ENCODE results near the gene TNFSF13. TPM values are rescaled to one million over a fixed set of nuclear protein-coding genes. Genes with fewer than 3 reads are reported as not detected.
A peak's percentile ranks its signal among the peaks of the same experiment; 100 is the strongest.

Gene TNFSF13
- total and polyA plus RNA-seq, 12 donors, result 4.1 to 25.0 (median 7.6) TPM

- Histone ChIP-seq H3K4me1 (peaks cover 14 to 53% (median 33%) of the 10 kb centered on the region in 9 donors), H3K27me3 (no peaks in the 10 kb centered on the region), H3K27ac (peak overlapping the region; percentile 95 to 100 (median 99)), H3K9me3 (no peaks in the 10 kb centered on the region), H3K4me3 (peak overlapping the region; percentile 87 to 100 (median 98)), H3K36me3 (peaks cover 9 to 75% (median 52%) of the 10 kb centered on the region in 9 donors)
- 0% methylated on average over 72 to 73 of the region's 73 CpGs for WGBS, 2 donors
- peak; percentile 93 to 97 (median 94) for ATAC-seq
- DNase-seq, result peak in 1 of 2 donors; percentile 100
- TF ChIP-seq CTCF (IDR thresholded peaks at IDR 0.05), result peak in 1 of 9 donors; percentile 6
- intact Hi-C loops (cut with DNase I), result loop anchor here in 2 of 10 donors (2.0 to 10.0 kb wide), 3 partner anchors 114 to 318 kb away; partner anchors contain the start of genes CTDNEP1 (in 1 of the 2), EIF5A (in 1 of the 2), ELP5 (in 1 of the 2) and TP53 (in 1 of the 2)
These were observed 14.2 kb downstream of the TNFSF13 start for GRCh38 chr17:7572588-7573323.

GRCh38 chr17:7573324-7574080, 15.0 kb downstream of the TNFSF13 start:
- Histone ChIP-seq H3K27me3 (no peaks in the 10 kb centered on the region), H3K9me3 (no peaks in the 10 kb centered on the region), H3K4me3 (peak overlapping the region; percentile 87 to 100 (median 98)), H3K36me3 (peaks cover 9 to 78% (median 59%) of the 10 kb centered on the region in 9 donors), H3K27ac (peak overlapping the region; percentile 95 to 100 (median 99)), H3K4me1 (peaks cover 14 to 61% (median 33%) of the 10 kb centered on the region in 9 donors)
- peak; percentile 89 to 94 for DNase-seq
- TF ChIP-seq CTCF (IDR thresholded peaks at IDR 0.05), result no peak
- 1% methylated on average over 70 to 71 of the region's 71 CpGs for WGBS, 2 donors
- ATAC-seq, result peak; percentile 72 to 86 (median 82)
- intact Hi-C loops (cut with DNase I), result loop anchor here in 2 of 10 donors (2.0 to 10.0 kb wide), 3 partner anchors 113 to 319 kb away; partner anchors contain the start of genes CTDNEP1 (in 1 of the 2), EIF5A (in 1 of the 2), ELP5 (in 1 of the 2) and TP53 (in 1 of the 2)

DNA sequence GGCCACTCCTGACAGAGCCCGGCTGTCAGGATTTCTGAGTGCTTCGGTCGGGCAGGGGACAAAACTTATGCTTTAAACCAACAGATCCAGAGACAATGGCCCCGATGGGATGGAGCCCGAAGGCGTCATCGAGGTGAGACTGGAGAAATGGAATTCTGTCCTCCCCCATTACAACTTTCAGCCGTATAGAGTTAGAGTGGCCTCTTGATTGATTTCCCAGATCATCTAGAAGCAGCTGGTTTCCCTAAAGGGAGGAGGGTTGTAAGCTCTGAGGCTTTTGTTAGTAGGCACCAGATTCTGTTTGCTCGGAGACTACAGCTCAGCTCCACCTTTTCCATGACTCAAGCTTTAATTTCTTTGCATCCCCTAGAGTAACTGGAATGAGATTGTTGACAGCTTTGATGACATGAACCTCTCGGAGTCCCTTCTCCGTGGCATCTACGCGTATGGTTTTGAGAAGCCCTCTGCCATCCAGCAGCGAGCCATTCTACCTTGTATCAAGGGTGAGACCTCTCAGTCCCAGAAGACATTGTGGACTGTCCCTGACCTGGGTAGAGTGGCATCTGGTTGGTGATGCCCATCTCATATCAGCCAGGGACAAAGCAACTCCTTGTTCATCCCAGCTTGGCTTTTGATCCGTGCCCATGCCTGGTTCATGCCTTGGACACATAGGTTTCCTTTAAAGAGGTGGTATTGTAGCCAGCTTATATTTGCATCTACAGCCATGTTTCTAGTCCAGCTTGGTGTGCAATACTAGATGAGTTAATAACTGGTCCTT, 15.8 kb downstream of the TNFSF13 start:
- no peak for TF ChIP-seq CTCF (IDR thresholded peaks at IDR 0.05)
- DNase-seq (no peak), ATAC-seq (no peak)
- WGBS, 2 donors, result 19 to 20% methylated on average over 15 of the region's 15 CpGs
- H3K27ac ChIP-seq, result peak overlapping the region; percentile 95 to 100 (median 99)
- peak overlapping the region; percentile 87 to 100 (median 98) for H3K4me3 ChIP-seq
- H3K9me3 ChIP-seq, result no peaks in the 10 kb centered on the region
- intact Hi-C loops (cut with DNase I), result loop anchor here in 2 of 10 donors (5.0 to 10.0 kb wide), 2 partner anchors 267 to 320 kb away; partner anchors contain the start of genes CTDNEP1 (in 1 of the 2), EIF5A (in 1 of the 2) and ELP5 (in 1 of the 2)
- no peaks in the 10 kb centered on the region for H3K27me3 ChIP-seq
- peaks cover 9 to 77% (median 64%) of the 10 kb centered on the region in 9 donors for H3K36me3 ChIP-seq
- H3K4me1 ChIP-seq, result peaks cover 14 to 69% (median 38%) of the 10 kb centered on the region in 9 donors
